ENCODE measurements around the gene ROR1.

GRCh38 chr1:63813829-63814277 lies 40.0 kb downstream of the ROR1 start:
- TF ChIP-seq POLR2AphosphoS5 (IDR thresholded peaks at IDR 0.05; ENCODE audit: borderline replicate concordance, low read depth, low read length), result no peak
- TF ChIP-seq EZH2 (IDR thresholded peaks at IDR 0.05), result no peak
- no peak for TF ChIP-seq FOXP2 (optimal IDR thresholded peaks at IDR 0.05; ENCODE audit: control extremely low read depth, extremely low read length, insufficient read depth)

All from SK-N-MC (cell line).